Esophagus (tissue), 2 donors: Measurements from ENCODE around the gene NUCKS1. TPM values are rescaled to one million over a fixed set of nuclear protein-coding genes. Genes with fewer than 3 reads are reported as not detected.

Experiments
- H3K27ac ChIP-seq, 2 donors: one replicate each; pipeline ENCODE4 v1.5.1; 2013; ENCODE audit warnings: low read depth in 2 of 2, mild to moderate bottlenecking in 2 of 2, inconsistent platforms in 1 of 2, low read length in 1 of 2, moderate library complexity in 1 of 2
- H3K27me3 ChIP-seq, 2 donors: one replicate each; pipeline ENCODE4 v1.6.1; 2013; ENCODE audit warnings: low read length in 2 of 2, control low read depth in 1 of 2, mild to moderate bottlenecking in 1 of 2; ENCODE audit not compliant: insufficient read depth in 2 of 2, control insufficient read depth in 1 of 2
- H3K36me3 ChIP-seq, 2 donors: one replicate each; pipeline ENCODE4 v1.6.1; 2013; ENCODE audit warnings: low read length in 1 of 2; ENCODE audit not compliant: control insufficient read depth in 2 of 2, insufficient read depth in 2 of 2
- H3K4me1 ChIP-seq, 2 donors: one replicate each; pipeline ENCODE4 v1.6.1; 2013; ENCODE audit warnings: low read length in 1 of 2; ENCODE audit not compliant: control insufficient read depth in 2 of 2, insufficient read depth in 2 of 2
- H3K4me3 ChIP-seq, 2 donors: one replicate each; pipeline ENCODE4 v1.5.1; 2013; ENCODE audit warnings: low read length in 2 of 2, mild to moderate bottlenecking in 2 of 2, low read depth in 1 of 2, moderate library complexity in 1 of 2
- H3K9me3 ChIP-seq, 2 donors: one replicate each; pipeline ENCODE4 v1.6.1; 2013; ENCODE audit warnings: mild to moderate bottlenecking in 2 of 2, low read depth in 1 of 2, low read length in 1 of 2, moderate library complexity in 1 of 2; ENCODE audit not compliant: control insufficient read depth in 2 of 2, insufficient read depth in 1 of 2
- WGBS, 2 donors: extraction: QIAGEN DNeasy Blood & Tissue Kit; methylation state at CpG; one replicate each; pipeline ENCODE4 v1.1.7; 2013; 5-methylcytosine and 5-hydroxymethylcytosine counted together
- polyA plus RNA-seq, 2 donors: library from polyadenylated mRNA; stranded (reverse); fragments of 200-250 nt; gene quantifications; one replicate each; pipeline ENCODE4 v1.2.3, GENCODE V29; 2013
- donor health status: healthy with polysubstance abuse.
- donor health status: Bipolar disorder and iron deficiency.

NUCKS1 gene
- polyA plus RNA-seq, 2 donors = 25.1 to 26.5 TPM

DNA sequence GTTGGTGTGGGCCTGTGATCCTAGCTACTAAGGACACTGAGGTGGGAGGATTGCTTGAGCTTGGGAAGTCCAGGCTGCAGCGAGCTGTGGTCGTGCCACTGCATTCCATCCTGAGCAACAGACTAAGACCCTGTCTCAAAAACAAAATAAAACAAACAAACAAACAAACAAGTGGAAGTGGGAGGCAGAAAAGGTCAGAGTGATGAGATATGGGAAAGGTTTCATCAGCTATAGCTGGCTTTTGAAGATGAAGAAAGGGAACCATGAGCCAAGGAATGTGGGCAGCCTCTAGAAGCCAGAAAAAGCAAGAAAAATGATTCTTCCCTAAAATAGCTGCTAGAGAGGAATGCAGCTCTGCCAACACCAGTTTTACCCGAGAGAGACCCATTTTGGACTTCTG is 10.6 kb upstream of the NUCKS1 start:
- Histone ChIP-seq H3K27ac (no peak overlapping the region), H3K9me3 (no peaks in the 10 kb centered on the region), H3K4me1 (no peaks in the 10 kb centered on the region), H3K36me3 (no peaks in the 10 kb centered on the region), H3K27me3 (no peaks in the 10 kb centered on the region), H3K4me3 (no peak overlapping the region)
- WGBS, 2 donors = 88 to 94% methylated on average over 3 of the region's 3 CpGs

DNA sequence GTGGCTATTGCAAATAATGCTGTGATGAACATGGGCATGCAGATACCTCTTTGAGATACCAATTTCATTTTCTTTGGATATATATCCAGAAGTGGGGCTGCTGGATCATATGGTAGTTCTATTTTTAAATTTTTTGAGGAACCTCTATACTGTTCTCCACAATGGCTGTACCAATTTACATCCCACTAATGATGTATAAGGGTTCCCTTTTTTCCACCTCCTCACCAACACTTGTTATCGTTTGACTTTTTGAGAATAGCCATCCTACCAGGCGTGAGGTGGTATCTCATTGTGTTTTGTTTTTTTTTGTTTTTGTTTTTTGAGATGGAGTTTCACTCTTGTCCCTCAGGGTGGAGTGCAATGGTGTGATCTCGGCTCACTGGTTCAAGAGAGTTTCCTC is 6.6 kb upstream of the NUCKS1 start:
- Histone ChIP-seq H3K27ac (no peak overlapping the region), H3K9me3 (no peaks in the 10 kb centered on the region), H3K27me3 (no peaks in the 10 kb centered on the region), H3K4me3 (no peak overlapping the region), H3K36me3 (no peaks in the 10 kb centered on the region), H3K4me1 (no peaks in the 10 kb centered on the region)
- WGBS, 2 donors = 93 to 96% methylated on average over 3 of the region's 3 CpGs

DNA sequence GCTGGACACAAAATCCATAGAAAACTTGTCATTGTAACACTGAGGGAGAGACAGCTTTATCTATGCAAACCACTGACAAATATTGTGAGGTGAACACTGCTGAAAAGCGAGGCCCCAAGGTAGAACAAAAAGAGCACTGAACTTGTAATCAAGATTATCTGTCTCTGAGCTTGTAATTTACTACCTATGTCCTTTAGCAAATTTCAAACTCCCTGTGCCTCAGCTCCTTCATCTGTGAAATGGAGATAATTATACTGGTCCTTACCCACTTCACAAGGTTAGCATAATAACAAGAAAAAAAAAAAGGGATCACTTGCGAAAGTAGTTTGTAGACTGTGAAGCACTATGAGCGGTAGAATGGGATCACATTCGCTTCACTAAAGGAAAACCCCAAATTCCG is 4.9 kb upstream of the NUCKS1 start:
- Histone ChIP-seq H3K4me3 (no peak overlapping the region), H3K4me1 (no peaks in the 10 kb centered on the region), H3K27me3 (no peaks in the 10 kb centered on the region), H3K27ac (no peak overlapping the region), H3K9me3 (no peaks in the 10 kb centered on the region), H3K36me3 (no peaks in the 10 kb centered on the region)
- WGBS, 2 donors = 77 to 81% methylated on average over 5 of the region's 5 CpGs

DNA sequence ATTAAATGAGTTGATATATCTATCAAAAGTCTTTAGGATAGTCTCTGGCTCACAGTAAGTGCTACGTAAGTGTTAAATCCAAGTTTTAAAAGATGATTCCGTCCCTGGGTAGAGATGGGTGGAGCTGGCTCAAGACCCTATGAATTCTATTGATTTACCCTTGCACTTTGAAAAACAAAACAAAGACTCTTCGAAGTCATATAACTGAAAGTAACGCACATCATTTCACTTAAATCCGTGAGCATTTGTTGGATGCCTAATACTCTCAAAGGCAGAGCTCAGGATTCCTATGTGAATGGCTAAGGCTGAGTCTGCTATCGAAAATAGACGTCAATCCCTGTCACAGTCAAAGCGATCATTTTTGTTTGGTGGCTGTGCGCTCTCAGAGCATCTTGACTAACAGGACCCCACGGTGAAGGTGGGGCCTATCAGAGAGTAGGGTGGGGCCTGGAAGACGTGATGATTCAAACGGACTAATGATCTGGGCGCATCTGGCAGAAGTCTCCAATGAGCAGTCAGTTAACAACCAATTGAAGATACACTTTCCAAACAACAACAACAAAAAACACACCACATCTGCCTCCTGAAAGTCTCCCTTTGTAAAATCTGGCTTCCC is 1.2 kb upstream of the NUCKS1 start:
- Histone ChIP-seq H3K27me3 (no peaks in the 10 kb centered on the region), H3K4me1 (no peaks in the 10 kb centered on the region), H3K4me3 (peak overlapping the region in 1 of 2 donors; percentile 94), H3K27ac (no peak overlapping the region), H3K9me3 (no peaks in the 10 kb centered on the region), H3K36me3 (no peaks in the 10 kb centered on the region)
- WGBS, 2 donors = 74 to 79% methylated on average over 13 of the region's 13 CpGs

DNA sequence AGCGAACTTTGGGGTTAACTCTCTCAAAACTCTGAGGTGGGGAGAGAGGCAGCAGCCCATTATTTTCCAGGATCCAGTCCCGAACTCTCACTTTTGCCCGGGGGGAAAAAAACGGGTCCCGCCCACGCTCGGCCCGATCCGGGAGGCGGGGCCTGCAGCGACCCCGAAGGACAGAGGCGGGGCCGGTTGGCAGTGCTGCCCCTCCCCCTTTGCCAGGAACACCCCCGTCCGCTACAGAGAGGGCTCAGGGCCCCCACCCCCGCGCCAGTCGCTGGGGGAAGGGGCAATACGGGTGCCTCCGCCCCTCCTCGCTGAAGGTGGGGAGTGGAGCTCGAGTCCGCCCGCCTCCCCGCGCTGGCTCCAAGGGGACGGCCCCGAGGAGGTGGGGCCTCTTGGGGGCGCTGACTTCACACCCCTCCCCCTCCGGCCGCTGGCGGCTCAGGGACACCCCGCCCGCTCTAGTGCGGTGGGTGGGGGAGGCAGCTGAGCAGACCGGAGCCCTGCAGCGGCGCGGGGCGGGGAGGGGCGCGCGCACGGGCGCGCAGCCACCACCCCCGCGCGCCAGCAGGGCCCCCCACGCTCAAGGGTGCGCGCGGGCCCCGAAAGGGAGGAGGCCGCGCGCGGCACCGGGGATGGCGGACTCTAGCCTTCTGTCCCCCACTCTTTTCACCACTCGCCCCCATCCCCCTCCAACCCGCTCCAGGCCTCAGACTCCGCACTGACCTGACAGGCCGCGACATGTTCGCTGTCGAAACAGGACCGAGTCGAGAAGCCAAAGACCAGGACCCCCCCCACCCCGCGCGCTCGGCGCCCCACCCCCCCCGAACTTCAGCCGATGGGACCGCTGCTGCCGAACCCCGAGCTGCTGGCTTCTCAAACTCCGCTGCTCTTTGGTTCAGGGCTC is 496 bp downstream of the NUCKS1 start:
- Histone ChIP-seq H3K27ac (peak overlapping the region; percentile 99), H3K27me3 (no peaks in the 10 kb centered on the region), H3K9me3 (no peaks in the 10 kb centered on the region), H3K4me3 (peak overlapping the region; percentile 77 to 94), H3K4me1 (no peaks in the 10 kb centered on the region), H3K36me3 (no peaks in the 10 kb centered on the region)
- 0 to 1% methylated on average over 59 to 80 of the region's 81 CpGs for WGBS, 2 donors

DNA sequence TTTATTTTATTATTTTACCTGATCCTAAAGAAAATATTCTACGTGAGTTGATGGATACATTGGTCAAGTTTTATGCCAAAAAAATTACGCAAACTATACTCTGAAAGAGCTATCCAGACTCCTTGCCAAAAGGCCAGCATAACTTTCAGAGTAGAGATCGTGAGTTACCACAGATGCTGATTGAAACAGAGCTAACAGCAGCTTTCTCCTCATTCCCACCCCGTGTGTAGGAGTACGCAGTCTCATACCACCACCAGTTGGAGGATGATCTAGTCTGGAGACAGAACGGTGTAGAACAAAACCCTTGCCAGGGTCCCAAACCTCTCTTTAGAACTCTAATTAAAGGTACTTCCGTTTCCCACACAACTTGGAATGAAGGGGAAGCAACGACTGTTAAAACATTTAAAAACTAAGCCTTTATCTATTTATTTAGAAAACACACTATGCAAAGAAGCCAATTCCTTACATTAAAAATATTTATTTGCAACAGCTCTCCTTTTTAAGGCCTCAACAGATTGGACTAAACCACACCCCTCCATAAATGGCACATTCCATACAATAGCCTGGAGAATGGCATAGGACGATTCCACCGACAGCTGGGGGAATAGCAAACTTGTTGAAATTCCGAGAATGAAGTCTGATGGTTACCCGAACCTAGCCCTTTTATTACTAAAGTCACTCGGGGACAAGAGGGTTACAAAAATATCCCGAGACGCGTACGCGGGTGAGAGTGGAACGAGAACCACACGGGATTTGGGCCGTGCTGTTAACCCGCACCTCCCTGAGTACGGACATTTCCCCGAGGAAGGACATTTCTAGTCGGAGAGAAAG is 1.4 kb downstream of the NUCKS1 start:
- H3K27me3 ChIP-seq = no peaks in the 10 kb centered on the region
- H3K4me3 ChIP-seq = peak overlapping the region; percentile 77 to 94
- H3K4me1 ChIP-seq = no peaks in the 10 kb centered on the region
- no peaks in the 10 kb centered on the region for H3K9me3 ChIP-seq
- no peaks in the 10 kb centered on the region for H3K36me3 ChIP-seq
- WGBS, 2 donors = 1% methylated on average over 25 of the region's 25 CpGs
- peak overlapping the region; percentile 99 for H3K27ac ChIP-seq

DNA sequence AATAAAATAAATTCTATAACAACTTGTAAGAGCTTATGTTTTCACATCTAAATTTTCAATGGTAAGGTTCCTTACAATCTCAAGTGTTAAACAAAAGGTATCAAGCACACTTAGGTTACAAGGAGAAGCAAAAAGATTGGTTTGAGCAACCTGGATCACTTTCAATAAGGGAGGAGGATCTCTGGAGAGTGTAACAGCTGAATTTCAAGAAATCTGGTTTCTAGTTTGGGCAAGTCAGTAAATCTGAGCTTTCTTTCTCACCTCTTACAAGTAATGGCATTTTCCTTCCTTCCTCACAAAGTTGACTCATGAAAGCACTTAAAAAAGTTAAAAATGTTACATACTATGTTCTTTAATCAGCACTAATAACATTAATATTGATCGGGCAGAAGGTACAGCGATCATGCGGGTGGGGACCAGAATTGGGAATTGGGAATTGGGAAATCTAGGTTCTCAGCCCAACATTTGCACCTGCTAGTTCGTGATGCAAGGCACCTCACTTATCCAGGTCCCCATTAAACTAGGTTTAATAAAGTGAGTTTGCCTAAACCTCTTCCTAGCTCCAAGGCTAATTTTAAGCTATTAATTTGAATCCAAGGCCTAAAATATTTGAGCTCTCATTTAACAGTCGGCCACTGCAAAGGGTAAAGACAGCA is 3.1 kb downstream of the NUCKS1 start:
- Histone ChIP-seq H3K36me3 (no peaks in the 10 kb centered on the region), H3K4me3 (no peak overlapping the region), H3K27me3 (no peaks in the 10 kb centered on the region), H3K4me1 (no peaks in the 10 kb centered on the region), H3K27ac (no peak overlapping the region), H3K9me3 (no peaks in the 10 kb centered on the region)
- WGBS, 2 donors = 43 to 50% methylated on average over 5 of the region's 5 CpGs

DNA sequence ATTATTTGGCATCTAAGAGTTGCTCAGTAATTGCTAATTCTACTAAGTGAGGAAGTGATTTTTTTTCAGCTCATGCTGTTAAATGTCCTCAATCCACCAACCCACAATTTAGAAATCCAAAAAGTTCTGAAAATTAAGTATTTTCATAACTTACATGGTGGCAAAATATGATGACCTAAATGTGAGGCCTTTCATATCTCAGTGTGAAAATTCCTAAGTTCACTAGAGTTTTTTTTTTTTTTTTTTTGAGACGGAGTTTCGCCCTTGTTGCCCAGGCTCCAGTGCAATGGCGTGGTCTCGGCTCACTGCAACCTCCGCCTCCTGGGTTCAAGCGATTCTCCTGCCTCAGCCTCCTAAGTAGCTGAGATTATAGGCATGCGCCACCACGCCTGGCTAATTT is 5.6 kb downstream of the NUCKS1 start:
- no peaks in the 10 kb centered on the region for H3K27me3 ChIP-seq
- no peaks in the 10 kb centered on the region for H3K36me3 ChIP-seq
- no peak overlapping the region for H3K4me3 ChIP-seq
- WGBS, 2 donors = 94 to 95% methylated on average over 8 of the region's 8 CpGs
- no peaks in the 10 kb centered on the region for H3K4me1 ChIP-seq
- H3K9me3 ChIP-seq = no peaks in the 10 kb centered on the region
- no peak overlapping the region for H3K27ac ChIP-seq

DNA sequence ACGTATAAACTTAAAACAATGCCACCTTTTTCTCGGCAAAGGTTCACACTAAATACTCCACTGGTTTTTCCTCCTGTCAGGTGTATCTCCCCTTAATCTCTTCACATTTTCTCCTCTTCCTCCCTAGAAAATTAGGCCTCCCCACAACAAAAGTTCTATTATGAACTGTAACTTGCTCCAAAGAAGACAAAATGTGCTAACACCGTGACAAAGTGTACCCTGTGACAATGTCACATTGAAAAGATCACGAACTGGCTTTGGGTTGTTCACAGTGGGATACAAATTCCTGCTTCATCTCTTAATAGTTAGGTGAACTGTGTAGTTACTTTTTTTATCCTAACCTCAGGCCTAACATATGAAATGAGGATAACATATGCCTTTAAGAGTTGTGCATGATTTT is 6.0 kb downstream of the NUCKS1 start:
- Histone ChIP-seq H3K27ac (no peak overlapping the region), H3K4me3 (no peak overlapping the region), H3K36me3 (no peaks in the 10 kb centered on the region), H3K9me3 (no peaks in the 10 kb centered on the region), H3K27me3 (no peaks in the 10 kb centered on the region), H3K4me1 (no peaks in the 10 kb centered on the region)
- WGBS, 2 donors = 42 to 58% methylated on average over 4 of the region's 4 CpGs
